HL-60 (cell line): ENCODE results near the gene NEK11.

Source experiments
- CTCF ChIP-seq: IDR thresholded peaks from one replicate; pipeline ENCODE4 v1.5.1; 2011; ENCODE audit warnings: low read length, control low read depth, inconsistent platforms; ENCODE audit not compliant: insufficient read depth
- GABPA ChIP-seq: IDR thresholded peaks from 2 replicates; pipeline ENCODE4 v1.6.1; 2012; ENCODE audit warnings: low read depth
- POLR2AphosphoS5 ChIP-seq: IDR thresholded peaks from 2 replicates; pipeline ENCODE4 v1.6.1; 2012; ENCODE audit warnings: low read depth
- REST ChIP-seq: IDR thresholded peaks from 2 replicates; pipeline ENCODE4 v1.6.1; 2012; ENCODE audit warnings: low read depth; ENCODE audit not compliant: insufficient replicate concordance

GRCh38 chr3:131192701-131193100 is 166.0 kb downstream of the NEK11 start:
- TF ChIP-seq POLR2AphosphoS5 = no peak
- no peak for TF ChIP-seq REST
- no peak for TF ChIP-seq CTCF
- TF ChIP-seq GABPA = no peak
